HG03039 (cell line): ENCODE measurements around the gene MFAP3L.
"Not testable (repeated sequence)": the region's sequence is repeated elsewhere in the genome, so short reads cannot be mapped to it uniquely, and the experiment has no call there.

Source experiments
- ATAC-seq: cut with Tn5 transposase; IDR thresholded peaks from one replicate; pipeline ENCODE4 v1.9.1; 2021; ENCODE audit warnings: mild to moderate bottlenecking, moderate library complexity; ENCODE audit not compliant: unreplicated experiment

Gene MFAP3L

DNA sequence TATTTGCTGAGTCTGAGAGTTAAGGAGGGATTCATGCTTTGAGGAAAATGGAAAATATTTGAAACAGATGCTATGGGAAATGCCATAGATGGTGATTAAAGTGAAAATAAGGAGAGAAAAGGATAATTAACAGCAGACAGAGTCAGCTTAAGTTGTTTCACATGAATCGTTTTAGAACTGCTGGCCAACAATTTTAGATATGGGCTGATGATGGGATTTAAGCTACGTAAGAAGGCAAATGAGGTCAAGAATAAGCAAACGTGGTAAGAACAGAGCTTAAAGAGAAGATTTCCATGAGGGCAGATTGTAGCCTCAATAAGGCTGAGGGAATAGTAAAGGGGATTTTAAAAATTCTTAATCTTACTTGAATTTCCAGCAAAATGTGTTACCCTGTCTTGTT, 77.9 kb downstream of the MFAP3L start:
- ATAC-seq = no peak

DNA sequence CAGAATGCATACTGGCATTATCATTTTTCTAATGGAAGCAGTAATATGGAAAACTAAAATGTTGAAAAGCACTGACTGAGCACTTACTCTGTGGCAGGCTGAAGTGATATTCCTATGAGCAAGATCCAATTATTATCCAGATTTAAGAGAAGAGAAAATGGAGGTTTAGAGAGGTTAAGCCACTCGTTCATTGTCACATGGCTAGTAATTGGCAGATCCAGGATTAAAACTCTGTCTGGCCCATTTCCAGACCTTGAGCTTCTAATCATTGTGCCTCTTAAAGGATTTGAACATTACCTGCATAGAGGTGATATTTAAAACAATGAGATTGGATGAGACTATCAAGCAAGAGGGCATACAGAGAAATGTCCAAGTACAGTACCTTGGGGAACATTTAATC, 80.6 kb downstream of the MFAP3L start:
- no peak for ATAC-seq

DNA sequence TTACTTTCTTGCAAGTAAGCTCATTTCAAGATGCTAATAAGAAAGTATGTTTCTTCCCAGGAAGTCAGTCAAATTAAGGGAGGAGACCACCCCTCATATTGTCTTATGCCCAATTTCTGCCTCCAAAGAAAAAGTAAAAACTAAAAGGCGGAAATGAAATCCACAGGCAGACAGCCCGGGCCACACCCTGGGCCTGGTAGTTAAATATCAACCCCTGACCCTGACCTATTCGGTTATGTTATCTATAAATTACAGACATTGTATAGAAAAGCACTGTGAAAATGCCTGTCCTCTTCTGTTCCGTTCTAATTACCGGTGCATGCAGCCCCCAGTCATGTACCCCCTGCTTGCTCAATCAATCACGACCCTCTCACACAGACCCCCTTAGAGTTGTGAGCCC, 82.6 kb downstream of the MFAP3L start:
- ATAC-seq = not testable (repeated sequence)

DNA sequence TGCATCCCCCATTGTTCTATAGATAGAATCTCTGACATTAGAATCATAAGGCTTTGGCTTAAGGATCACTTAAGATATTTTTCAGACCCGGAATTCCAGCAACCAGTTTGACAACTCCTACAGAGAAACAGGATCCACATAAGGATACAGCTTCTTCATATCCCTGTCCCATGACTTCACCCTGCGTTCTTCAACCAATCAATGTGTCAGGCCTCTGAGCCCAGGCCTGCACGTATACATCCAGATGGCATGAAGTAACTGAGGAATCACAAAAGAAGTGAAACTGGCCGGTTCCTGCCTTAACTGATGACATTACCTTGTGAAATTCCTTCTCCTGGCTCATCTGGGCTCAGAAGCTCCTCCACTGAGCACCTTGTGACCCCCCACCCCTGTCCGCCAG, 85.1 kb downstream of the MFAP3L start:
- no peak for ATAC-seq

DNA sequence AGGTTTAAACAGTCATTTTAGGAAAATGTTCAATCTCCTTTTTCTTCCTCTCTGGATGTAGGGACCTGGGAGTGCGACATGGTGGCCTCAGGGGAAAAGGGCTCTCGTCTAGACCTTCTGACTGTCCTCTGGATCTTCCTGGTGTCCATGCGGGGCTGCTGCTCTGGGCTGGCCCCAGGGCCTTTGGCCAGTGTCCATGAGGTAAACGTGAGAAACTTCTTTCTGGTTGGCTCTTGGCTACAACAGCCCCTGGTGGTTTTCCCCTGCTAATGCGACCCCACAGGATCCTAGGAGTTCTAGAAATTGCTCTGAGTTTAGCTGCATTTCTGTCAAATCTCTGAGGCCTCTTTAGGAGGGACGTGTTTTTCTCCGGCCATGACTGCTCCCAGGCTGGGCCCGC, 85.7 kb downstream of the MFAP3L start:
- ATAC-seq = no peak
